Stimulated activated CD4-positive, alpha-beta T cell treated with anti-CD3 and anti-CD28 coated beads, Interleukin-1b, Interleukin-23, amount 100 ng/mL, for 4 hours (primary cell): ENCODE data around the gene ANKRD26.
"Not testable (repeated sequence)": the region's sequence is repeated elsewhere in the genome, so short reads cannot be mapped to it uniquely, and the experiment has no call there.

Experiments used
- DNase-seq, 2 donors: peaks; one replicate each; pipeline ENCODE4 v3.0.0-alpha.2; 2020; ENCODE audit warnings: low read depth in 2 of 2

The ANKRD26 gene

GRCh38 chr10:27099916-27100812 is at the start of gene ANKRD26:
Gene ANKRD26, minus strand, starts transcription at chr10:27100494. Its CDS starts 168 bp downstream, at chr10:27100326.
- peak; percentile 93 to 94 for DNase-seq

DNA sequence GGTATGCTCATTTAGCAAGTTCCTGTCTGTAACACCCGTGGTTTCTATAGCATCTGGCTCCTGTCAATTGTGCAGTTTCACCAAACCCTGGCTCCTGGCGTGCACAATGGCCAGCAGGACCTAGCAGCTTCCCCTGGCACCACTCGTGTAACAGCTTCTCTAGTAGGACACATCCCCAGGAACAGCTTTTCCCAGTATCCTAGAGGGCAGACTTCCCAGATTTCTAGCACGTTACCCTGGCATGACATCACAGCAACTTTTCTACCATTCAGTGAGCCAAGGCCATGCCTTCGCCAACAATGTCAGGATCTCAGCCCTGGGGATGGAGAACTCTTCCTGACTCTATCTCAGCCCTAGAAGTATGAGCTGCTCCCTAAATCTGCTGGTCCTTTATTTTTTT is 47.4 kb upstream of the ANKRD26 start:
- DNase-seq: no peak

- DNase-seq: no peak
Measured at GRCh38 chr10:27145937-27146336, 45.6 kb upstream of the ANKRD26 start.

GRCh38 chr10:27143686-27144085 is 43.4 kb upstream of the ANKRD26 start:
- DNase-seq: no peak

DNA sequence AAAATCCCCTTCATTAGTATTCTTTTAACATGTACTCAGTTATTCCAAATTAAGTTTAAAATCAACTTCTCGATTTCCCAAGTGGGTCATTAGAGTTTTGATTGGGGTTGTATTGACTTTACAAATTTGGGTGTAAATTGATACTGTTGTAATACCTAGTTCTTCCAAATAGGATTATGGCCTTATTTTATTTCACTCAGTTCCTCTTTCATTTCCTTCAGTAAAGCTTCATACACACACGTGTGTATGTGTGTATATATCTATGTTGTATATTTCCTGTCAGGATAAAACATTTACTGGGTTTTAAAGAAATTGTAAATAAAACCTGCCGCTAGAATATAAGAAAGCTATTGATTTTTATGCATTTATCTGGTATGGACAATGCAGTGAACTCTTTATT is 38.0 kb upstream of the ANKRD26 start:
- DNase-seq: no peak

- DNase-seq: no peak
Measured at GRCh38 chr10:27134371-27134770, 34.1 kb upstream of the ANKRD26 start.

DNA sequence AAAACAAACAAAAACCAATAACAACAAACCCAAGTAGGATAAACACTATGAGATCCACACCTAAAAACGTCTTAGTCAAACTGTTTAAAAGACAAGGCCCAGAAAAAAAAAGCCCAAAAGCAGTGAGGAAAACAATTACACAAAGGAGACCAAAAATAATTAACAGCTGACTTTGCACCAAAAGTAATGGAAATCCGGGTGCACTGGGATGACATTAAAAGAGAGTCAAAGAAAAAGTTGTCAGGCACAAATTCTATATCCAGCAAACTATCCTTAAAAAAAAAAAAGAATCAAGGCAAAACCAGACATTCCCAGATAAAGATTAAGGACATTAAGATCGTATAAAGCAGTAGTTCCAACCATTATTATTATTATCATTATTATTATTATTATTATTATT is 7.9 kb upstream of the ANKRD26 start:
- DNase-seq: no peak

GRCh38 chr10:27104919-27105318 is 4.6 kb upstream of the ANKRD26 start:
- DNase-seq: no peak

- peak in 1 of 2 donors; percentile 5 for DNase-seq
Measured at GRCh38 chr10:27100813-27101347, 586 bp upstream of the ANKRD26 start.

DNA sequence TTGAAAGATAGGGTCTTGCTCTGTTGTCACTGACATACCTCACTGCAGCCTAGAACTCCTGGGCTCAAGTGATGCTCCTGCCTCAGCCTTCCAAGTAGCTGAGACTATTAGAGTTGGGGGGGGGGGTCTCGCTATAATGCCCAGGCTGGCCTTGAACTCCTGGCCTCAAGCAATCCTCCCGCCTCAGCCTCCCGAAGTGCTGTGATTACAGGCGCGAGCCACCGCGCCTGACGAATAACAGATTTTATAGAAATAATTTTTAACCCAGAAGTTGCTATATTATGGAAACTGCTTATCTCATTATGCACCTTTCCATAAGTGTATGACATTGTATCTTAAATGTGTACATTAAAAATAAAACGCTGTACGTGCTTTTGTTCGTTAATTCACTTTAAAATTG is 846 bp downstream of the ANKRD26 start:
- no peak for DNase-seq

GRCh38 chr10:27088119-27089044 is 11.9 kb downstream of the ANKRD26 start:
- no peak for DNase-seq

DNA sequence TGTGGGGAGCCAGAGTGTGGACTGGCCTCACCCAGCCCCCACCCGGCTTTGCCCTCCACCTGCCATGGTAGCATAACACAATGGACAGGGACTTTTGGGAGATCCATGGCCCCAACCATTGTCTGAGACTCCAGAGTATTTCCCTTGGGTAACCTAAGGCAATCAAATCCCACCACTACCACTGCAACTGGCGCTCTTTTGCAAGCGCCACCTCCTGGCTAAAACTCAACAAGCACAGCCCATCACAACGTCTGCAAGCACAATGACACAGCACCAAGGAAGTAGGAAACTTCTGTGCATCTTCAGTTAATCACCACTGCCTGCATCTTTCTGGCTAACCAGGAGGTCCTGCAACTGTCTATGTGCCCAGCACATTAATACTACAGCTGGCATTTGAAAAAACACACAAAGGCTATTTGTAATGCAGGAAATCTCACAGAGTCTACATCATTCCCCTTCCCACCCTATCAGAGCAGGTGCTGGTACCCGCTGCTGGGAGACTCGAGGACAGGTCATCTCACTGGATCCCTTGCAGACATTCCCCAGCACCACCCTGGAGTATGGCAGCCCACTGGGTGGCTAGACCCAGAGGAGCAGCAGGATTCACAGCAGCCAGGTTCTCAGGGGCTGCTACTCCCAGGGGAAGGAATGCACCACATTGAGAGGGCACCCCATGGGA is 27.7 kb downstream of the ANKRD26 start:
- no peak for DNase-seq

DNA sequence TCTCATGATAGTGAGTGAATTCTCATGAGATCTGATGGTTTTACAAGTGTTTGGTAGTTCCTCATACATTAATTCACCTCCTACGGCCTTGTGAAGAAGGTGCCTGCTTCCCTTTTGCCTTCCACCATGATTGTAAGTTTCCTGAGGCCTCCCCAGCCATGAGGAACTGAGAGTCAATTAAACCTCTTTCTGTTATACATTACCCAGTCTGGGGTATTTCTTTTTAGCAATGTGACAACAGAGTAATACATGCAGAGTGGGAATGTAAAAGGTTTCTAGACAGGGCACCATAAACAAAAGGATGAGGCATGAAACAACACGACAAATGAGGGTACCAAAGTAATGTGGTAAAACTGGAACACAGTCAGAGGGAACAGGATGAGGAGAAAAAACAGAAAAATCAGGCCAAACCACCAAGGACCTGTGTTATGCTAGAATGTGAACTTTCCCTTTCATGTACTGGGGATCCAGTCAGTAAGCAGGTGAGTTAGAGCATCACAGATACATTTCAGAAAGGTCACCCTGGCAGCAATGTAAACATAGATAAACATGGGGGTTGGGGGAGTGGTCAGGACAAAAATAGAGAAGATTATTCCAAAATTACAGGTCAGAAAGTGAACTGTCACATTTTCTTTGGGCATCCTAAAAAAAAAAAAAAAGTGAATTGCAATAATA is 31.9 kb downstream of the ANKRD26 start:
- DNase-seq: no peak

DNA sequence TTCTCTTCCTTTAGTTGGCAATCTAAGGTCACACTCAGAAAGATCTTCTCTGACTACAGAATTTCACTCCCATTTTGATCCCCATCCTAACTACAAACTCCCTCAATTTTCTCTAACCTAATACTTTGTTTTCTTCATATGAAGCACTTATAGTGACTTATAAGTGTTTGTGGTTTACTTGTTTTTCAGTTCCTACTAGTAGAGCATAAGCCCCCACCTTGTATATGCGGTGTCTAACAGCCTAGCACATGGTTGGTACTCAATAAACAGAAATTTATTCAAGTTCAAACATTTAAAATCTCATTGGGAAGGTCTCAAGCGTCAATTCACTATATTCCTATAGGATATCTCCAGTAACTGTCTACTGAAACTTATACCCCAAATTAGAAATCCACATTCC is 35.2 kb downstream of the ANKRD26 start:
- DNase-seq: no peak

DNA sequence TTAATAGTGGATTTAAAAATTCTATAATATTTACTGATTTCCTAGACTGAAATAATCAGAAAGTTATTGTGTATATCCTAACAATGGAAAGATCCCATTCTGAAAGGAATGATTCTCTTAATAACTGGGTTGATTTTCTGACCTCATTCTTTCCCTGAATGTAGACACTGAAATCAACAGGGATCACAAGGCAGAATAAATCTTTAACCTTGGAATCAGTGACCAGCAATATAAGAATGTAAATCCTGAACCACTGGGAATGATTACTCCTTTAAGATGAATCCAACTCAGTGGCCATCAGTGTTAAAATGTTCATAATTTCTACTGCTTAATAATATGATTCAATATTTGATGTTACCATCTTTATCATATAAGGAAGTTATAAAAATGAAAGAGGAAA is 47.6 kb downstream of the ANKRD26 start:
- no peak for DNase-seq

GRCh38 chr10:27045247-27045646 is 55.0 kb downstream of the ANKRD26 start:
- DNase-seq: not testable (repeated sequence)

GRCh38 chr10:27041196-27041595 is 59.1 kb downstream of the ANKRD26 start:
- no peak for DNase-seq

- DNase-seq: no peak
Measured at GRCh38 chr10:27038168-27038567, 62.1 kb downstream of the ANKRD26 start.

DNA sequence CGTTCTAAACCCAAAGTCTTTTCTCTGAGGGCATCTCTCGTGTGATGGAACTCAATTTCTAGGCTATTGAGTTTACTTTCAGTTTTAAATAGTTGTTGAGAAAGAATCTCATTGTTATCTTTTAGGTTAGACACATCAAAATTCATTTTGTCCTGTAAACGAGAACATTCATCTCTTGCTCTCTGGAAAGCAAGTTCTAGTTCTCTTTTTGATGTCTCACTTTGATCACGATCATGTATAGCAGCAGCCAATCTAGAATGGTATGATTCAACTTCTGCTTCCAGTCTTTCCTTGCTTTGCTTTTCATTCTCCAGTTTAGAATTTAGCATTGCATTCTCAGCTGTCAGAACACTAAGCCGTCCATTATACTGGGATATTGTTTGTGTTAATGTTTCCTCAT is 65.1 kb downstream of the ANKRD26 start:
- DNase-seq: no peak

DNA sequence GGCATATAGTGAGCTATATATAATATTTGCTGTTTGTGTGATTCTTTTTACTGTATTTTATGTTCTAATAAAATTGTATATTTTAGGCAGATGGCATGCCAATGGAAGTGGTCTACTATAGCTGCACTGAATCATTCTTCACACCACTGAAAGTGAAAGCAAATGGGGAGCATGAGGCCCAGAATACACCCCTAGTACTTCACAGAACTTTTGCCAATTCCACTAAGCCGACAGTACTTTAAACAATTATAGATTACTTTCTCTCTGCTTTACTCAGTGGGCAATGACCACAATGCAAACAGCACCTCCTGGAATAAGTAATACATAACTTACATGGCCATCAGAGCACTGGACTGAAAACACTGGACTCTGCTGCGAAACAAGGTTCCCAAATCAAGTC is 70.2 kb downstream of the ANKRD26 start:
- DNase-seq: no peak

DNA sequence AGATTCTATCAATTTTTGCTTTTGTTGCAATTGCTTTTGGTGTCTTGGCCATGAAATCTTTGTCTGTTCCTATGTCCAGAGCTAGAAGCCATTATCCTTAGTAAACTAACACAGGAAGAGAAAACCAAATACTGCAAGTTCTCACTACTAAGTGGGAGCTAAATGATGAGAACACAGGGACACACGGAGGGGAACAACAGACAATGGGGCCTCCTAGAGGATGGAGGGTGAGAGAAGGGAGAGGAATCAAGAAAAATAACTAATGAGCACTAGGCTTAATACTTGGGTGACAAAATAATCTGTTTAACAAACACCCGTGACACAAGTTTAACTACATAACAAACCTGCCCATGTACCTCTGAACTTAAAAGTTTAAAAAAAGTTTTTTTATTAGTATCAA is 78.2 kb downstream of the ANKRD26 start:
- no peak for DNase-seq
